Measurements from ENCODE around the gene ANO1. TPM values are rescaled to one million over a fixed set of nuclear protein-coding genes. Genes with fewer than 3 reads are reported as not detected.
"Not testable (repeated sequence)": the region's sequence is repeated elsewhere in the genome, so short reads cannot be mapped to it uniquely, and the experiment has no call there.

The ANO1 gene
- not detected in 2 replicates for total RNA-seq (2014; rRNA removed)
- polyA plus RNA-seq (2012), result not detected

DNA sequence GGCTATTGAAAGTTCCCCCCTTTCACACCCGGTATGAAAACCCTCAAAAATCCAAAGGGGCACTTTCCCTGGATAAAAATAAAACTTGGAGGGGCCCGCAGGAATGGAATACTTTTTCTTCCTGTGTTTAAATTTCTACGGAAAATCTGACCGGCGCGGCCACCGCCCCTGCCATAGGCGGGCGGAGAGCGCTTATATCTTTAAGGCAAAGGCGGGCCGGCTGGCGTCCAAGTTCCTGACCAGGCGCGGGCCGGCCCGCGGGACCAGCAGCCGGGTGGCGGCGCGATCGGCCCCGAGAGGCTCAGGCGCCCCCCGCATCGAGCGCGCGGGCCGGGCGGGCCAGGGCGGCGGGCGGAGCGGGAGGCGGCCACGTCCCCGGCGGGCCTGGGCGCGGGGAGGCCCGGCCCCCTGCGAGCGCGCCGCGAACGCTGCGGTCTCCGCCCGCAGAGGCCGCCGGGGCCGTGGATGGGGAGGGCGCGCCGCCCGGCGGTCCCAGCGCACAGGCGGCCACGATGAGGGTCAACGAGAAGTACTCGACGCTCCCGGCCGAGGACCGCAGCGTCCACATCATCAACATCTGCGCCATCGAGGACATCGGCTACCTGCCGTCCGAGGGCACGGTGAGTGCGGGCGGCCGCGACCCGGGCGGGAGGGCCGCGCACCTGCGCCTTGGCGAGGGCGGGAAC, at the start of gene ANO1:
Gene ANO1 (plus strand): TSS at position 223 of the 686 bp plus-strand sequence. CDS start 290 bp downstream, at position 513.
- DNase-seq (ENCODE audit: low read depth), result no peak

DNA sequence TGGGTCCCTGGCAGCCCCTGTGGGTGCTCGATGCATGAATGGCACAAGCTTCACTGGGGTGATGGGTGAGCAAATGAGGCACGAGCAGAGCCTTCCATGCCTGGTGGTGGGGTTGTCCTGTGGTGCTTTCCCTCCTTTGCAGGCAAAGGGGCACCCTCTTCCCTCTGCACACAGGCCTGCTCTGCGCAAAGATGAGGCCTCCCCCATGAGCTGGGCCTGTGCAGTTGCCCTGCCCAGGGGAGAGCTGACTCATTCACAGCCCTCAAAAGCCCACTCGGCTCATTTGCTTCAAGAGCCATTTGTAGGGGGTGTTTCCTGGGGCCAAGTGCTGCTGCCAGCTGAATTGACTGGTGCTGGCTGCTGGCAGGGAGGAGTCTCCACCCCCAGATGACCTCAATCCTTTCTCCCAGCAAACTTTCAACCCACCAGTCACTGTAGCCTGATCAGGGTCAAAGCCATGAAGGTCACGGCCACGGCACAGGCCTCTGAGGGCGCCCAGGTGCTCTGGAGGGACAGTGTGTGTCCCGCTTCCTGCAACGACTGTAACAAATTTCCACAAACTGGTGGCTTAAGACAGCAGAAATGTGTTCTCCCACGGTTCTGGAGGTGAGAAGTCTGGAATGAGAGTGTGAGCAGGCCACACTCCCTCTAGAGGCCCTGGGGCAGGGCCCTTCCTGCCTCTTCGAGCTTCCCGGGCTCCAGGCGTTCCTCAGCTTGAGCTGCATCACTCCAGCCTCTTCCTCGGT, 48.8 kb upstream of the ANO1 start:
- no peak for DNase-seq (ENCODE audit: low read depth)

DNA sequence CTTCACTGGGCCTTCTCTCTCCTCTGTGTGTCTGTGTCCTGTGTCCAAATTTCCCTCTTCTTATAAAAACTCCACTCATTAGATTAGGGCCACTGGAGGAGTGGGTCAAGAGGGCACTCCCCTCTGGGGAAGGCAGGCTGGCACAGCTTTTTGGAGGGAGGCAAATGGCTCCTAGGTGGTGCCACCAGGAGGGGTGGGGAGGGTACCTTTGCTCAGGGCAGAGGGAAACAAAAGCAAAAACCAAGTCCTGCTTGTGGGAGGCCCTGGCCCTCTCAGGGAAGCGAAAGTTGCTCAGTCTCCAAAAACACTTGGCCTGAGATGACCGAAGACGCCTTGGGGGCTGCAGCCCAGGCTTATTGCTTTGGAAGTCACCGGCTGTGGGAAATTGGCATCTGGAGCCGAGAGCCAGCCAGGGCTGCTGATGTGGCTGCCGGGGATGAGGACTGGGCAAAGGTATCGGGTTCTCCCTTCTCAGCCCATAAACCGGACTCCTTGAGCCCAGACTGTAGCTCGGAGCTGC, 48.2 kb upstream of the ANO1 start:
- DNase-seq (ENCODE audit: low read depth), result no peak

DNA sequence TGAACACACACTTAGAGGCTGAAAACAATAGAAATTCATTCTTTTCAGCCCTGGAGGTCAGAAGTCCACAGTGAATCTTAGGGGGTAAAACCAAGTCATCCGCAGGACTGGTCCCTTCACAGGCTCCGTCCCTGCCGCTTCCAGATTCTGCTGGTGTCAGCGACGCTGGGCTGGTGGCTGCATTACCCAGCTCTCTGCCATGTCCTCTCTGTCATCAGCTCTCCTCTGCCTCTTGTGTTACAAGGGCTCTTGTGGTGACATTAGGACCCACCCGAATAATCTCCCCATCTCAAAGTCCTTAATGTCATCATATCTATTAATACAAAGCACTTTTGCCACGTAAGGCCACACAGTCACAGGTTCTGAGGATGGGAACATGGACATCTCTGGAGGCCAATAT, 47.7 kb upstream of the ANO1 start:
- no peak for DNase-seq (ENCODE audit: low read depth)

DNA sequence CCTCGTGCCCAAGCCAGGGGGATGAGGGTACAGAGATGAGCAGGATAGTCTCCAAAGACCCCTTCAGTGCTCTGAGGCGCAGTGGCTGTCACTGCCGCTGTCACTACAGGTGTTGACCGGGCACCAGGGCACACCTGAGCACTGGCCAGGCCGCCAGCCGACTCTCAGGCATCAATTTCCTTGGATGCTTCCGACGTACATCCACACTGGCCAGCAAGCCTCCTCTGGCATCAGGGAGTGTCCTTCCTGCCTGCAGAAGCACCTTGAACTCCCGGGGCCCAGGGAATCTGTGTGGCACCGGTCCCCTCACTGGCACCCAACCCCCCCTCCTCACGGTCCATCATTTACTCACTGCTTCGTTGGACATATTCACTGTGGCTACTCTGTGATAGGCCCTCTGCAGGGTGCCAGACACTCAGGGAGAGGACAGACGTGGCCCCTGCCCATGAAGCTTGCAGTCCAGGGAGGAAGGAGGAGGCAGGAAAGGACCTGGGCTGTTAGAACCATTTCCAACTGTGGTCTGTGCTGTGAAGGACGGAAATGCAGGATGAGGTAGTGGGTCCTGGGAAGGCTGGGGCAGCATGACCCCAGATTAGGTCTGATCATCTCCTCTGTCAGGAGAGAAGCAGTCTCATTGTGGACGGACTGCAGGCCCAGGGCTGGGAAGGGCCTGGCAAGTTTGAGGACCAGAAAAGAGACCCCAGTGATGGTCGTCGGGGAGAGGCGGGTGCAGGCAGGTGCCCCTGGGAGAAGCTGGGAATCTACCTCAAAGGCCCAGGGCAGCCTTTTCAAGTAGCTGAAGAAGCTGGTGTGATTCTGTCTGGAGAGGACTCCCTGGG, 46.3 kb upstream of the ANO1 start:
- no peak for DNase-seq (ENCODE audit: low read depth)

DNA sequence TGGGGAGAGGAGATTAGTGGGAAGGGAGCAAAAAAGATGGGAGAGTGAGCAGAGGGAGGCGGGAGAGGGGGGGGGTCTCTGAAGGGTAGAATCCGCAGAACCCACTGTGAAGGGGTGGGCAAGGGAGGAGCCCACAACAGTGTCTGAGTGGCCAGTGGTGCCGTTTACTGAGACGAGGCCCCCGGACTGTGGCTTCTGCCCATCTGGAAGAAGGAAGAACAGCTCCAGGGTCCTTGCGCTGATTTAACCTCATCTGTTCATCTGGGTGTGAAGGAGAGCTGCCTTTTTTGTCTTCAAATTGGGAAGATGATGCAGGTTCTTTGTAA, 45.7 kb upstream of the ANO1 start:
- DNase-seq (ENCODE audit: low read depth), result no peak

DNA sequence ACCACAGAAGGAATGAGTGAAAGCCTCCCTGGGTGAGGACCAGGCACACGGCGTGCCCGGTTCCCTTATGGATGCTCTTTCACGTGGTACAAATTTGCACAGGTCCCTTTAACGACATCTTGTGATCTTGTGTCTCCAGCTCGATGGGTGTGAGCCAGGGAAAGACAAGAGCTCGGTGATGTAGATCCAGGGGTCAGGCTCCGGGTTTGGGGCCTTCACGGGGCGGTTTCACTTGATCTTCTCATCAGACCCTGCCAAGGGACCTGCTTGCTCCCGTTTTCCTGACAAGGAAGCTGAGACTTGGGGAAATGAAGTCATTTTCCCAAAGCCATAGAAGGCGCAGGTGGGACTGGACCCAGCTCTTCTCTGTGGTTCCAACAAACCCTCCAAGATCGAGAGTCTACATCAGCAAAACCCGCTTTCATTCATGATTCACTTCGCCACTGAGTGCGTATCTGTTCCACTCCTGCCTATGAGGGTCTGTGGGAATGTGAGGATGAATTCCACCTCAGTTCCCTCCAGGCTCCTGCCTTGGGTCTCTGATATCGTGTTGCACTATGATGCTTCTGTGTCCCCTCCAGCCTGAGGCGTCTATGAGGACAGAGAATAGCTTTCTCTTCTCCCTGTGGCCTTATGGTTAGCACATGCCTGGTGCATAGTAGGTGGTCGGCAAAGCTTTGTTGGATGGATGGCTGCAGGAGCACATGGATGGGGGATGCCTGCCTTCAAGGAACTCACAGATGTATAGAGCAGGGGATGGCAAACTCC, 45.0 kb upstream of the ANO1 start:
- DNase-seq (ENCODE audit: low read depth), result no peak

DNA sequence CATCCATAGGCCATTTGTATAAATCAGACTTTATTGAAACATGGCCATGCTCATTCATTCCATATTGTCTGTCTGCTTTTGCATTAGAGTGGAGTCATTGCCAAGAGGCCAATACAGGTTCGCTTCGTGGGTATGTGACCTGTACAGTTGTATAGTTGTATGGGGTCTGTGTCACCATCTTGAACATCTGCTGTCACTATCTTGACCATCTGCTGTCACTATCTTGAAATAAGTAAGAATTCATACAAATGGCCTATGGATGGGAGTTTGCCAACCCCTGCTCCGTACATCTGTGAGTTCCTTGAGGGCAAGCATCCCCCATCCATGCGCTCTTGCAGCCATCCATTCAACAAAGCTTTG, 44.4 kb upstream of the ANO1 start:
- DNase-seq (ENCODE audit: low read depth), result no peak

DNA sequence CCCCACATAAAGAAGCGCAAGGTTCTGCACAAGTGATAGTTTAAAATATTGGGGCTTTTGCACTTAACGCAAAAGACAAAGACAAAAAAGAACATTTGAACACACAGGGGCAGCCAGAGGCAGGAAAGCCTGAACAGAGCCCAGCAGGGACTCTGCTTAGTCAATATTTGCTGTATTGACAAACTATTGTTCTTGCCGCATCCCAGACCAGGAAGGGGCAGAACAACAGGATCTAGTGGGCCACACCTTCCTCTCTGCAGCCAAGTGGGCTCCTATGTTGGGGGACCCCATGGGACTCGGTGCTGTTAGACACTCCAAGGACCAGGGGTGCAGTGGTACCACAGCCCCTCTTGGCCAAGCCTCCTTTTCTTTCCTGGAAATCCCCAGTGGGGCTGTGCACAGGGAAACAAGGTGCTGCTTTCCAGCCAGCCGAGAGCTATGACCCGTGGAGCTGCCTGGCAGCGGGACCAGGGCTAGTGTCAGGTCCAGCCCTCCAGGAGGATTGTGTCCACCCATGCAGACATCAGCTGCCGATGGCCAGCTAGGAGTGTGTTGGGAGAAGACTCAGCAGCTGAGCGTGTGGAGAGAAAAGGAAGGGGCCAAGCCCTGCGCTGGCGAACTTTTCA, 43.3 kb upstream of the ANO1 start:
- DNase-seq (ENCODE audit: low read depth), result no peak

DNA sequence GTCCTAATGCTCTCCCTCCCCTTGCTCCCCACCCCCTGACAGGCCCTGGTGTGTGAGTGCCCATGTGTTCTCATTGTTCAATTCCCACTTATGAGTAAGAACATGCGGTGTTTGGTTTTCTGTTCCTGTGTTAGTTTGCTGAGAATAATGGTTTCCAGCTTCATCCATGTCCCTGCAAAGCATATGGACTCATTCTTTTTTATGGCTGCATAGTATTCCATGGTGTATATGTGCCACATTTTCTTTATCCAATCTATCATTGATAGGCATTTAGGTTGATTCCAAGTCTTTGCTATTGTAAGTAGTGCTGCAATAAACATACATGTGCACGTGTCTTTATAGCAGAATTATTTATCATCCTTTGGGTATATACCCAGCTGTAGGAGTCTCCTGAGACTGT, 42.5 kb upstream of the ANO1 start:
- DNase-seq (ENCODE audit: low read depth), result not testable (repeated sequence)

DNA sequence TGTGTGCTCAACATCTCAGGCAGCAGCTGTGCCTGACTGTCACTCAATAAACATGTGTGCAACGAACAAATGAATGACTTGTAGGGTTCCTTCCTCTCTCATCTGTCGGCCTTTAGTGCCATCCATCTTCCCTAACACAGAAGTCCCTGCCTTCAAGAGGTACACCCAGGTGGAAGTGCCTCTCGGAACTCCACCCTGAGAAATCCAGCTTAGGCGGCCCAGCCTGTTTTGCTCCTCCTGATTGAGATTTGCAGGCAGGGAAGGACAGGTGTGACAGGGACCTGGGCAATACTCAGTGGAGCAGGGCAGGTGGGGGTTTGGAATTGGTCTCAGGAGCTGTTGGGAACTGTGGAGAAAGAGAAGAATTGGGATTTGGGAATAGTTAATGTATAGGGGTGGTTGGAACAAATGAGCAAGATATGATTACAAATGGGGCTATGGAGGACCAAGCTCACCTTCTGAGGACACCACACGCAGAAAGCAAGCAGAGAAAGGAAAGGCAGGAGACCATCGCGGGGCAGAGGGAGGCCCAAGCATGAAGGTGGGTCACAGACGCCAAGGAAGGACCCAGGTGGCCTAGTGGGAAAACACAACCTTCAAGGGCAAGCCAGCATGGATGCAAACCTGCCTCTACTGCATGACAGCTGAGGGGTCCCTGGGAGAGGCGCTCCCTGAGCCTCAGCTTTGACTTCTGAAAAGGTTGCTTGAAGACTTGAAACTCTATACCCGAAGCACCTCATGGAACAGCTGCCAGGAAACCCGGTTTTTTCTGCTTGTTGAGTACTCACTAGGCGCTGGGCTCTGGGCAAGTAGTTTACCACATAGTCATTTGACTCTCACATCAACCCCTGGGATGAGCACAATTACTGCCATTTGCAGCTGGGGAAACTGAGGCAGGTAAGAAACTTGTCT, 40.9 kb upstream of the ANO1 start:
- DNase-seq (ENCODE audit: low read depth), result no peak

DNA sequence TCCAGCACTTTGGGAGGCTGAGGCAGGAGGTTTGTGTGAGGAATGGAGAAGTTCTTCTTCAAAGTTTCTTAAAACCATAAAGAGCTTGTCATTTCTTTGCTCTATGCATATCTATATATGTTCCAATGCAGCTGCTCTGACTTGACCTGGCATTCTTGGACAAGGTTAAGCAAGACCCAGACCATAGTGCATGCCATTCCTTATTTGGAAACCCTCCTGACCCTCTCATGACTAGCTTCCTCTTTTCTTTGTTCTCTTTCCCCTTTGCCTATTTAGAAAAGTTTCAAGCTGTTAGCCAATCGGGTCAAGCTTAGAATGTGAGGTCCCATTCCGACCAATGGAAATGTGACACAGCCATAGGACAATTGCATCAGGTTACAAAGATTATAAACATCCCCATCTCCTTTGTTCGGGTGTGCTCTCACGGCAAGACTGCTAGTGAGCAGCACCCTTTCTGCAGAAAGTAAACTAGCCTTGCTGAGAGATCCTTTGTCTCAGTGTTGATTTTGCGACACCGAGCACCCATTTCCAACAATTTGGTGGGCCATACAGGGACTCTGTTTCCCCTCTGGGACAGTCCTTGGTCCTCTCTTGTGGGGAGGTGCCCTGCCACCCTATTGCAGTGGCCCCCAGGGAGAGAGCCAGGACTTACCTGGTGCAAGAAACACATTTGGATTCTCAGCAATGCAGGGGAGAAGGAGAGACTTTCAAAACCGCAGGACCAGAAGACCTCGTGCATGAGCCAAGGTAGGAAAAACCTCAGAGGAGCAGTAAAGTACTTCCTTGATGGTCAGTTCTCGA, 39.9 kb upstream of the ANO1 start:
- no peak for DNase-seq (ENCODE audit: low read depth)

DNA sequence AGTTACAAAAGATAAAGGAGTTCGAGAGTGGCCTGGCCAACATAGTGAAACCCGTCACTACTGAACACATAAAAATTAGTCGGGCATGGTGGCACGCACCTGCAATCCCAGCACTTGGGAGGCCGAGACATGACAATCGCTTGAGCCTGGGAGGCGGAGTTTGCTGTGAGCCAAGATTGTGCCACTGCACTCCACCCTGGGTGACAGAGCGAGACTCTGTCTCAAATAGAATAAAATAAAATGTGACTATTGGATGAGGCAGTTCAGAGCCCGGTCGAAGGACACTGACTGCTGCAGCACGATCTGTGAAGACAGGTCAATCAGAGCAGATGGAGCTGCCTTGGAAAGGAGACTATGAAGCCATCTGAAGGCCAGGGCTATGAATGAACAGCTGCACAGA, 37.7 kb upstream of the ANO1 start:
- DNase-seq (ENCODE audit: low read depth), result no peak

DNA sequence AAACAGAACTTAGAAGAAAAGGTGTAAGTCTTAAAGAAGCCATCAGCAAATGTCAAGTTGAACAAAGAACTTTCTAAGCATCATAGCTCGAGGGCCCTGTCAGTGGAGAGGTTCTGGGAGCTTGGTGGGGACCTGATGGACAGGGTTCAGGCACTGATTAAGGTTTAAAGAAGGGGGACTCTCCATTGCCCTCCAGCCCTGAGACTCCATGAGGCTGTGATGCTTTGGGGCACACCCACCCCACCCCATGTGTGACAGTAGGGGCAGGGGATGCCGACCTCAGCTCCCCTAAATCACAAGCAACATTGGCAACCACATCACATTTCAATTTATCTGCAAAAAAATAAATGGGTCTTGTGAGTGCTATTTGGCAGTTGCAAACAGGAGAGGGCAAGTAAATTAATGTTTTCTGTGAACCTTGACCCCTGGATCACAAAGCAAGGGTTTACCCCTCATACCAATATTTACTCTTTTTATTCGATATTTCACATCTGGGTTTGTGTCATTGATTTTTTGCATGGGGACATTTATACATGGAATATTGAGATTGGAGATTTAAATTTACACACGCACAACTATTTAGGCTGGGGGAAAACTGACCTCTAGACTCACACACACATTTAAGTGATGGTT, 37.1 kb upstream of the ANO1 start:
- no peak for DNase-seq (ENCODE audit: low read depth)

DNA sequence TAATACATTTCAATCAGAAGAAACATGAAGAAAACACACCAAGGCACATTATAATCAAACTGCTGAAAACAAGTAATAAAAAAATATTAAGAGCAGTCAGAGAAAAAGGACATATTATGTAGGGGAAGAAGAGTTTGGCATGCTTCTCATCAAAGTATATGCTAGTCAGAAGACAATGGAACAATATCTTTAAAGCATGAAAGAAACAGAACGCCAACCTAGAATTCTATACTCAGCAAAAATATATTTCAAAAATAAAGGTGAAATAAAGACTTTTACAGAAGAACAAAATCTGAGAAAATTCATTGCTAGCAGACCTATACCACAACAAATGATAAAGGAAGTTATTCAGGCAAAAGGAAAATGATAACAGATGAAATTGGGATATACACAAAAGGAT, 34.6 kb upstream of the ANO1 start:
- DNase-seq (ENCODE audit: low read depth), result no peak

DNA sequence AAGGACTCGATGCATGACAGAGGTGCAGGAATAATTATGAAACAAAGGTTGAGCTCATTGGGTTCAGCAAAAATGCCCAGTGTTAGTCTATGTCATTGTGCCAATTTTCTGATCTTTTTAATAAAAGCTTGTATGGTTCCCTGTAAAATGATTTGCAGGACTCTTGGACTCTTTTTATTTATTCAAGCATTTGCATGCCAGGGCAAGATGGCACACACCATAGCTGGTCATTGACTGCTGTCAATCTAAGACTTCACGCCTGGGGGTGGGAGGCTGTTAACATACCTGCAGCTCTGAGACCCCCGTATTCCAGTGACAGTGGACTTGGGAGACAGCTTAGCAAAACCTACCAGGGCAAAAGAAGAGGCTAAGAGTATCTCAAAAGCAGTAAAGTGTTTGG, 32.0 kb upstream of the ANO1 start:
- DNase-seq (ENCODE audit: low read depth), result no peak

DNA sequence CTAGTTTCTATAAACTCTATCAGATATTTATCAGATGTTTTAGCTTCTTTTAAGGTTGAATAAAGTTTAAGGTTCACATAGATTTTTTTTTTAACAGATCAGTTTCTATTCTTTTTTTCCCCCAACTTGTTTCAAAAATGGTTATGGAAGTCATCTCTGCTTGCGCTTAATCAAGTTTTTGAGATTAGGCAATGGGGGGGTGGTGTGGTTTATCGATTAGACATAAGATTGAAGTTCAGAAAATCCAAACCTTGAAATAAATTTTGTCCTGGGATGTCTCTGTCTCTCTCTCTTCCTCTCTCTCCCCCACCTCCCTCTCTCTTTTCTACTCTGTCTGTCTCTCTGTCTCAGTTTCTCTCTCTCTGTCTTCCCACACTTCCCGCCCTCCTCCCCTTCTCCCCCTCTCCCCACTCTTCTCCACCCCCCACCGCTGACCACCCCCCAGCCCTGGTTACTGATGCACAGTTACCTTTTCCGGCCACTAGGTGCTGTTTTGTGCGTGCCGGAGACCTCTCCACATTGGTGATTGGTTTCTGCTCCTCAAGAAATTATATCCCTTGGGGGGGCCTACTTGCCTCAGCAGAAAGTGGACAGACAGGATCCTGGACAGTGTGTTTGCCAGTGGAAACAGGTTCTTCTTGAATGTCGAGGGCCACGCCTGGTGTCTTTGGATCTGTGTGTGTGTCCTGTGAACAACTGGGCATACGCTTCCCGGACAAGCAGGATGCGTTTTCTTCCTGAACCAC, 29.7 kb upstream of the ANO1 start:
- DNase-seq (ENCODE audit: low read depth), result no peak

DNA sequence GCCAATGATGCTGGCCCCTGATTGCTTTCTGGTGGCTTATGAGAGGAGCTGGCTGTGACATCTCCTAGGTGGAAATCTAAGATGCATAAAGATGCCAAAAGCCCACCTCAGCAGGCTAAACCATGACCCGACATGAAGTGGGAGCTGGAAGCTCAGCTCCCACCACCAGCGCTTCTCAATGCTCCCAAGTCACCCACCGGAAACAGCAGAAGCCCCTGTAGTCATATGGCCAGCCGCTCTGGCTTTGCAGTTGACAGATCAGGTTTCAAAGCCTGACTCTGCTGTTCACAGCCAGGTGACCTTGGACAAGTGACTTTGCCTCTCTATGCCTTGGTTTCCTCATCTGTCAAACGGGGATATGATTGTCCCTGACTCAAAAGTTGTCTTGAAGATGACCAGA, 29.1 kb upstream of the ANO1 start:
- DNase-seq (ENCODE audit: low read depth), result no peak
